ENCODE results near the gene ARR3. TPM values are rescaled to one million over a fixed set of nuclear protein-coding genes. Genes with fewer than 3 reads are reported as not detected.
"Not testable (repeated sequence)": the region's sequence is repeated elsewhere in the genome, so short reads cannot be mapped to it uniquely, and the experiment has no call there.

Gene ARR3
- total and polyA plus RNA-seq, 7 donors = not detected

GRCh38 chrX:70264784-70265183 lies 3.4 kb upstream of the ARR3 start:
- 21 to 39% (median 25%) methylated on average over 3 of the region's 3 CpGs for WGBS, 3 donors
- Histone ChIP-seq H3K27me3 (ENCODE audit: insufficient read depth in 3 of 3, low read length in 2 of 3) (peaks cover 0 to 12% (median 0%) of the 10 kb centered on the region in 3 donors), H3K36me3 (ENCODE audit: insufficient read depth in 1 of 2, low read depth in 1 of 2) (no peaks in the 10 kb centered on the region), H3K4me1 (no peaks in the 10 kb centered on the region), H3K4me3 (no peak overlapping the region), H3K27ac (no peak overlapping the region), H3K9me3 (no peaks in the 10 kb centered on the region)
- DNase-seq (no peak), ATAC-seq (no peak)
- no peak for TF ChIP-seq CTCF (IDR thresholded peaks at IDR 0.05)
- intact Hi-C loops (cut with DNase I) = no loop called here

GRCh38 chrX:70274029-70274428 lies 5.9 kb downstream of the ARR3 start:
- H3K9me3 ChIP-seq; intact Hi-C loops (cut with DNase I); H3K27me3 ChIP-seq (ENCODE audit: insufficient read depth in 3 of 3, low read length in 2 of 3); ATAC-seq; H3K4me3 ChIP-seq; DNase-seq; H3K36me3 ChIP-seq (ENCODE audit: insufficient read depth in 1 of 2, low read depth in 1 of 2); H3K4me1 ChIP-seq; H3K27ac ChIP-seq: not testable (repeated sequence)
- WGBS, 3 donors = 77 to 83% (median 79%) methylated on average over 7 of the region's 7 CpGs

- intact Hi-C loops (cut with DNase I) = no loop called here
- 67 to 83% (median 69%) methylated on average over 3 of the region's 3 CpGs for WGBS, 3 donors
- Histone ChIP-seq H3K27me3 (ENCODE audit: insufficient read depth in 3 of 3, low read length in 2 of 3) (peaks cover 0 to 9% (median 0%) of the 10 kb centered on the region in 3 donors), H3K27ac (no peak overlapping the region), H3K4me1 (no peaks in the 10 kb centered on the region), H3K4me3 (no peak overlapping the region), H3K36me3 (ENCODE audit: insufficient read depth in 1 of 2, low read depth in 1 of 2) (no peaks in the 10 kb centered on the region), H3K9me3 (no peaks in the 10 kb centered on the region)
- no peak for DNase-seq
- TF ChIP-seq CTCF (IDR thresholded peaks at IDR 0.05) = no peak
- ATAC-seq = no peak
Observed at GRCh38 chrX:70279081-70279480, 10.9 kb downstream of the ARR3 start.

GRCh38 chrX:70280573-70280972 lies 12.4 kb downstream of the ARR3 start:
- intact Hi-C loops (cut with DNase I) = loop anchor here in 1 of 2 donors (10.0 kb wide), 1 partner anchor 154 kb away; no protein-coding TSS in a partner anchor
- ATAC-seq (no peak), DNase-seq (no peak)
- peaks cover 0 to 13% of the 10 kb centered on the region in 2 donors for H3K36me3 ChIP-seq (ENCODE audit: insufficient read depth in 1 of 2, low read depth in 1 of 2)
- WGBS, 3 donors = 75 to 85% (median 84%) methylated on average over 3 of the region's 3 CpGs
- peaks cover 0 to 9% (median 0%) of the 10 kb centered on the region in 3 donors for H3K27me3 ChIP-seq (ENCODE audit: insufficient read depth in 3 of 3, low read length in 2 of 3)
- no peak for TF ChIP-seq CTCF (IDR thresholded peaks at IDR 0.05)
- no peak overlapping the region for H3K27ac ChIP-seq
- H3K9me3 ChIP-seq = no peaks in the 10 kb centered on the region
- H3K4me1 ChIP-seq = no peaks in the 10 kb centered on the region
- H3K4me3 ChIP-seq = no peak overlapping the region

DNA sequence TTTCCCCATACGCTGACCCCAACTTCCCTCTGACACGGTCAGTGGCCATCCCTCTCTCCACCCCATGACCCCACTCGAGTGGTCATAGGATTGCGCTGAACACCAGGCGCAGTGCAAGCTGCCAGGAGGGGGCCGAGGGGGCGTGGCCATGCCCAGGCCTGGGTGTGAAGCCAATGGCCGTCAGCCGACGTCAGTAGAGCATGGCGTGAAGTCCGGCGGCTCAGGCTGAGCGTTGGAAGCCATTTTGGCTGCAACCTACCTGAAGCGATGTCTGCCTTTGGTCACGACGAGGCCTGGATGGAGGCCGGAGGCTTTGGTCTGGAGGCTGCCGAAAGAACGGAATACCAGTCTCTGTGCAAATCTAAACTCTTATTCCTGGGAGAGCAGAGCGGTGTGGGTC lies 13.8 kb downstream of the ARR3 start, which contains the start of gene RAB41:
RAB41 (plus strand) TSS at position 222 of the 400 bp plus-strand sequence; CDS start at position 268, 46 bp downstream.
- Histone ChIP-seq H3K4me1 (no peaks in the 10 kb centered on the region), H3K27ac (no peak within 1 kb of the TSS), H3K9me3 (no peaks in the 10 kb centered on the region), H3K36me3 (ENCODE audit: insufficient read depth in 1 of 2, low read depth in 1 of 2) (peaks cover 0 to 27% of the 10 kb centered on the region in 2 donors), H3K4me3 (no peak within 1 kb of the TSS), H3K27me3 (ENCODE audit: insufficient read depth in 3 of 3, low read length in 2 of 3) (peaks cover 0 to 5% (median 0%) of the 10 kb centered on the region in 3 donors)
- intact Hi-C loops (cut with DNase I) = loop anchor here in 1 of 2 donors (10.0 kb wide), 1 partner anchor 153 kb away; no protein-coding TSS in a partner anchor
- WGBS, 3 donors = 90 to 97% (median 91%) methylated on average over 18 to 21 of the region's 21 CpGs
- ATAC-seq (no peak), DNase-seq (no peak)
- TF ChIP-seq CTCF (IDR thresholded peaks at IDR 0.05) = no peak

Data from psoas muscle (tissue), 8 donors.